Kidney epithelial cell (primary cell): ENCODE data around the gene MAGEA8. TPM values are rescaled to one million over a fixed set of nuclear protein-coding genes. Genes with fewer than 3 reads are reported as not detected.
"Not testable (repeated sequence)": the region's sequence is repeated elsewhere in the genome, so short reads cannot be mapped to it uniquely, and the experiment has no call there.

Experiments
- DNase-seq: peaks from one replicate; pipeline ENCODE4 v3.0.0-alpha.2; 2010; ENCODE audit warnings: low read depth
- H3K27me3 ChIP-seq: 2 replicates; pipeline ENCODE4 v1.6.0; 2011; ENCODE audit warnings: low read length; ENCODE audit not compliant: control insufficient read depth, insufficient read depth
- H3K36me3 ChIP-seq: 2 replicates; pipeline ENCODE4 v1.5.1; 2011; ENCODE audit warnings: low read length; ENCODE audit not compliant: control insufficient read depth, insufficient read depth
- H3K4me3 ChIP-seq: 2 replicates; pipeline ENCODE4 v1.5.1; 2011; ENCODE audit warnings: low read depth, mild to moderate bottlenecking, control low read depth, low read length
- total RNA-seq: library from RNA; depleted of rRNA; stranded (reverse); fragments of >200 nt; gene quantifications from 2 replicates; pipeline ENCODE4 v1.2.3, GENCODE V29; 2015
- TF ChIP-seq, protein P1 (sequence below): IDR thresholded peaks from 2 replicates; pipeline ENCODE4 v1.5.1; 2011; ENCODE audit warnings: mild to moderate bottlenecking, moderate library complexity, low read length, control low read depth, inconsistent platforms; ENCODE audit not compliant: insufficient read depth, poor library complexity, severe bottlenecking

MAGEA8 gene
- total RNA-seq, 1 donor from 2014 or later = not detected

DNA sequence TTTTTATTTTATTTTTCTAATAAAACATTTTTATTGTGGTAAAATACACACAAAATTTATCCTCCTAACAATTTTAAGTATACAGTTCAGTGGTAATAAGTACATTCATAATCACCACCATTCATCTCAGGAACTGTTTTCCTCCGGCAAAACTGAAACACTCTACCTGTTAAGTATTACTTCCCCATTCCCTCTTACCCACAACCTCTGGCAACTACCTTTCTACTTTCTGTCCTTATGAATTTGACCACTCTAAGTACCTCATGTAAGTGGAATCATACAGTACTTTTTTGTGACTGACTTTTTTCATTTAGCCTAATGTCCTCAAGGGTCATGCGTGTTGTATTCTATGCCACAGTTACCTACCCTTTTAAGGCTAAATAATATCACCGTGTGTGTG is 27.3 kb downstream of the MAGEA8 start:
- TF ChIP-seq, protein P1, sequence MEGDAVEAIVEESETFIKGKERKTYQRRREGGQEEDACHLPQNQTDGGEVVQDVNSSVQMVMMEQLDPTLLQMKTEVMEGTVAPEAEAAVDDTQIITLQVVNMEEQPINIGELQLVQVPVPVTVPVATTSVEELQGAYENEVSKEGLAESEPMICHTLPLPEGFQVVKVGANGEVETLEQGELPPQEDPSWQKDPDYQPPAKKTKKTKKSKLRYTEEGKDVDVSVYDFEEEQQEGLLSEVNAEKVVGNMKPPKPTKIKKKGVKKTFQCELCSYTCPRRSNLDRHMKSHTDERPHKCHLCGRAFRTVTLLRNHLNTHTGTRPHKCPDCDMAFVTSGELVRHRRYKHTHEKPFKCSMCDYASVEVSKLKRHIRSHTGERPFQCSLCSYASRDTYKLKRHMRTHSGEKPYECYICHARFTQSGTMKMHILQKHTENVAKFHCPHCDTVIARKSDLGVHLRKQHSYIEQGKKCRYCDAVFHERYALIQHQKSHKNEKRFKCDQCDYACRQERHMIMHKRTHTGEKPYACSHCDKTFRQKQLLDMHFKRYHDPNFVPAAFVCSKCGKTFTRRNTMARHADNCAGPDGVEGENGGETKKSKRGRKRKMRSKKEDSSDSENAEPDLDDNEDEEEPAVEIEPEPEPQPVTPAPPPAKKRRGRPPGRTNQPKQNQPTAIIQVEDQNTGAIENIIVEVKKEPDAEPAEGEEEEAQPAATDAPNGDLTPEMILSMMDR = no peak

DNA sequence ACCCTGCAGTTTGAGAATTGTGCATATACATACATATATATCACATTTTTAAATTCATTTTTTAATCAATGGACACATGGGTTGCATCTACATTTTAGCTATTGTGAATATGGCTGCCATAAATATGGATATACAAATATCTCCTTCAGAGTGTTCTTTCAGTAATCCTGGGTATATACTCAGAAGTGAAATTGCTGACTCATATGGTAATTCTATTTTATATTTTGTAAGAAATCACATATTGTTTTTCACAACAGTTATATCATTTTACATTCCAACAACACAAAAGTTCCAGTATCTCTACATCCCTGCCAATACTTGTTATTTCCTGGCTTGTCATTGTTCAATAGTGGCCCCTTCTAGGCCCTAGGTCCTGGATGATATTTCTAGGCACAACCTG is 27.7 kb downstream of the MAGEA8 start:
- TF ChIP-seq, protein P1 = no peak
- Histone ChIP-seq H3K27me3 (no peaks in the 10 kb centered on the region), H3K4me3 (no peak overlapping the region), H3K36me3 (no peaks in the 10 kb centered on the region)
- no peak for DNase-seq

More for the DNA sequence above, 27.3 kb downstream of the MAGEA8 start:
- Histone ChIP-seq H3K36me3 (no peaks in the 10 kb centered on the region), H3K4me3 (no peak overlapping the region), H3K27me3 (no peaks in the 10 kb centered on the region)
- no peak for DNase-seq

DNA sequence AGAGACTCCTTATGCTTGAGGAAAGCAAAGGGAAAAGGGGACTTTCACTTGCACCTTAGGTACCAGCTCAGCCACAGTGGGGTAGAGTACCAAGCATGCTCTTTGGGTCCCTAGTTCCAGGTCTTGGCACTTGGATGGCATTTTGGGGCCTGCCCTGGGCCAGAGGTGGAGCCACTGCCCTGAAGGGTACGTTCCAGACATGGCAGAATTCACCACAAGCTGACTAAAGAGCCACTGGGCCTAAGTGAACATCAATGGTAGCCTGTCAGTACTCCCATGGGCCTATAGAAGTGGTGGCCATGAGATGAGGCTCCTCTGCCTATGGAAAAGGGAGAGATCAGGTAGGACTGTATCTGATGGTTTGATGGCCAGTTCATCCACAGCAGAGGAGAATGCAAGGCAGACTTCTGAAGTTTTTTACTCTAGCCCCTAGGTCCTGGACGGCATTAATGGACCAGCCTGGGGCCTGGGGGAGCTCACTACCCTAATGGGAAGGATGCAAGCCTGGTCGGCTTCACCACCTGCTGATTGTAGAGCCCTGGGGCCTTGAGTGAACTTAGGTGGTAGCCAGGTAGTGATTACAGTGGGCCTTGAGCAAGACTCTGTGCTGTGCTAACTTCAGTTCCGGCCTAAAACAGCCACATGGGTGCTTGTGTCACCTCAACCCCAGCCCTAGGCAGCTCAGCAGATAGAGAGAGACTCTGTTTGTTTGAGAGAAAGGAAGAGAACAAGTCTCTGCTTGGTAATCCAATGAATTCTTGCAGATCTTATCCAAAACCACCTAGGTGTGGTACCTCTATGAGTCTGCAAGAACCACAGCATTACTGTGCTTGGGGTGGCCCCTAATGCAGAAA is 28.6 kb downstream of the MAGEA8 start:
- TF ChIP-seq, protein P1 = no peak
- no peak for DNase-seq
- no peaks in the 10 kb centered on the region for H3K27me3 ChIP-seq
- H3K4me3 ChIP-seq = no peak overlapping the region
- no peaks in the 10 kb centered on the region for H3K36me3 ChIP-seq

DNA sequence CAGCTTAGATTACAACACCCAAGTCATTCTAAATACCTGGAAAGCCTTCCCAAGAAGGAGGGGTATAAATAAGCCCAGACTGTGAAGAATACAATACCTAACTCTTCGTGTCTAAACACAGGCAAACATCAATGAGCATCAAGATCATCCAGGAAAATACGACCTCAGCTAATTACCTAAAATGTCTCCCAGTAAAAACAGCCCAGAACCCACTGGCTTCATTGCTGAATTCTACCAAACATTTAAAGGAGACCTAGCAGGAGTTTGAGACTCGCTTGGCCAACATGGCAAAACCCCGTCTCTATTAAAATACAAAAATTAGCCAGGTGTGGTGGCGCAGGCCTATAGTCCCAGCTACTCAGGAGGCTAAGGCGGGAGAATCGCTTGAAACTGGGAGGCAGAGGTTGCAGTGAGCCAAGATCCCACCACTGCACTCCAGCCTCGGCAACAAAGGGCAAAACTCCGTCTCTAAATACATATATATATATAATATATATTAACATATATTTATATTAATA is 29.3 kb downstream of the MAGEA8 start:
- Histone ChIP-seq H3K27me3 (no peaks in the 10 kb centered on the region), H3K36me3 (no peaks in the 10 kb centered on the region), H3K4me3 (no peak overlapping the region)
- TF ChIP-seq, protein P1 = no peak
- DNase-seq = no peak

DNA sequence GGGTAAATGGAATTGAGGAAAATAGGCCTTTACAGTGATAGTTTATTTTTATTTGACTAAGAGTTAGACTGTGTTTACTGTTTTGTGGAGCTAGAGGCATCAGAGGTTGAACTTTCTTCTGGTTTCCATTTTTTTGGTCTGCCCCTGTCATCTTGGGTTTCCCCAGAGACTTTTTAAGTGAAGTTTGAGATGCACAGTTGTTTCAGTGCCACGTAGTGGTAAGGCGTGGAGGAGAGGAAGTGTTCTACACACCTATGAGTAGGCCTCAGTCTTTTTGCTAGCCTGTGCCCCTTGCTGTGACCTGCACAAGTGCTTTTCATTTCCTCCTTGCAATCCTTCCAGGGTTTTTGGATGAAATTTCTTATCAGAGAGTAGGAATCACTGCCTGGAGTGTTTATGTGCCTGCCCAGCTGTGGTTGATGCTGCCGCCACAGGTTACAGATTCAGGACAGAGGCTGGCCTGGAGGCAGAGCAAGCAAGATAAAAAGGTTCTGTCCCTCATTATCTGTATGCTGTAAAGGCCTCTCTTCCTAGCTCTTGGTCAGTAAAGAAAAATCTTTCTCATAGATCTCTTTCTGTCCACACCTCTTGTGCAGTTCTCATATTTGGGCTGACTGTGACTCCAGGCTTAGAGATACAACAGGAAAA is 35.9 kb downstream of the MAGEA8 start:
- H3K27me3 ChIP-seq = no peaks in the 10 kb centered on the region
- H3K4me3 ChIP-seq = no peak overlapping the region
- no peak for DNase-seq
- TF ChIP-seq, protein P1 = no peak
- H3K36me3 ChIP-seq = no peaks in the 10 kb centered on the region

DNA sequence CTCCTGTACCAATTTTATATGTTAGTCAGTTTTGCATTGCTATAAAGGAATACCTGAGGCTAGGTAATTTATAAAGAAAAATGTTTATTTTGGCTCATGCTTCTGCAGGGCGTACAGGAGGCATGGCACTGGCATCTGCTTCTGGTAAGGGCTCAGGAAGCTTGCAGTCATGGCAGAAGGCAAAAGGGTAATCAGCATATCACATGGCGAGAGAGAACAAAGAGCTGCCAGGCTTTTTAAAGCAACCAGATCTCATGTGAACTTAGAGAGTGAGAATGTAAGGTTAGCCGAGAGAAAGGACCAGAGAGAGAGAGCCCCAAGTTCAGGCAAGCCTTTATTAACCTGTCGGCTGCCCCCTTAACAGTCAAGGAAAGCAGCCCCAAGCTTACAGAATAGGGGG is 42.9 kb downstream of the MAGEA8 start:
- H3K4me3 ChIP-seq, H3K27me3 ChIP-seq, H3K36me3 ChIP-seq: not testable (repeated sequence)

DNA sequence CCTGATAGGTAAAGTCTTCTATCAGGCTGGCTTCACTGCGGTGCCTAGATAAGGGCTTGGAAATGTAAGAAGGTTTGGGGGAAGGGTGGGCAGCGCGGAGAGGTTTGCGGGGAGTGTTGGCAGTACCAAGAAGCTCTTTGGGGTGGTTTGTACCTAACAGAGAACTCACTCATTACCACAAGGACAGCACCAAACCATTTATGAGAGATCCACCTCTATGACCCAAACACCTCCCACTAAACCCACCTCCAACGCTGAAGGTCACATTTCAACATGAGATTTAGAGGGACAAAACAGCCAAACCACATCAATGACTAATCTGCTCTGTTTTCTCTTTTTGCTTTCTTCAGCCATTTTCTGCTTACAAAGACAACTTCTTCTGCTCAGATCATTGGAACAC is 43.5 kb downstream of the MAGEA8 start:
- not testable (repeated sequence) for DNase-seq, H3K27me3 ChIP-seq, H3K4me3 ChIP-seq, H3K36me3 ChIP-seq

More for the DNA sequence above, 42.9 kb downstream of the MAGEA8 start:
- not testable (repeated sequence) for DNase-seq

DNA sequence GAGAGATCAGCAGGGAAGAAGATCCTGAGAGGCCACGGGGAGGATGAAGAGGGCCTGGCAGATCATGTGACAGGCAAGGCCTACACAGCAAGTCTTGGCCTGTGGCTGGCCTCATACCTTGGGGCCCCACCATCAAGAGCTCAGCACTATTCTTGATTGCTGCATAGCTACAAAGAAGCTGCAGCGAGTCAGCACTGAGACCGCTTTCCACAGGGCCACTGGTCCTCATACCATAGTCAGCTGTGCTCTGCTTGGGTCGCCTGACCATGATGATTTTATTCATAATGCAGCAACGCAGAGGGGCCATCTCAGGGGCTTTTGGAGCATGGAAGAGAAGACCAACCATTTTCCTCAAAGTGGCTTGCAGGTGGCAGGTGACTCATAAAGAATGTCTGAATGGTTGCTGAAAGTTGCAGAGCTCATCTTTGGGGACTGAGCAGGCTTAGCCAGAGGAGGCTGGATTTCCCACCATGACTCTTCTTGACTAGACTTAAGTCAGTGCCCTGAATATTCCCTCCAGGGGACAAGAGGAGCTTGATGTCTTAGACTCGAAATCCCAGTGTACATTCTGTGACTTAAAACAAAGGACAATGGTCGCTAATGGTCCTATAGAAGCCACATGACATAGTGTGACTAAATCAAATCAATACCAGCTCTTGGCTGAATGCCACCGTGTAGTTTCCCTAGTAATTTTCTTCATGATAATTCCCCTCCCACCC is 46.4 kb downstream of the MAGEA8 start:
- not testable (repeated sequence) for H3K27me3 ChIP-seq, H3K4me3 ChIP-seq, DNase-seq, H3K36me3 ChIP-seq

DNA sequence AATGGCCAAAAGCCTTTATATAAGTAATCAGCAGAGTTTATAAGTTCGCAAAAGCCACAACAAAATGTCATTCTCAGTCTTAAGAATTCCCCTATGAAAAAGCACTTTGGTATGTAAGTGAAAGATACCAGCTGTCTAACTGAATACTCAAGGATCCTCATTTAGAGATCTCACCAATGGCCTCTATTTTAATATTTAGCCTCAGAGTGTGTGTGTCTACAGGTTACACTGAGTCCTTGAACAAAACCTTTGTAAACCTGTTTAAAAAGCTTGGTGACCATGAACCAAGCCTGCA is 46.9 kb downstream of the MAGEA8 start:
- not testable (repeated sequence) for DNase-seq, H3K36me3 ChIP-seq, H3K4me3 ChIP-seq, H3K27me3 ChIP-seq
